Neuron (in vitro differentiated cells): ENCODE measurements around the gene SBK2.

Source experiments
- H2AFZ ChIP-seq: one replicate; pipeline ENCODE4 v1.6.1; 2013; ENCODE audit warnings: low read depth, mild to moderate bottlenecking, inconsistent platforms, low read length, moderate library complexity
- H3K27me3 ChIP-seq: one replicate; pipeline ENCODE4 v1.6.1; 2013; ENCODE audit warnings: low read length; ENCODE audit not compliant: insufficient read depth
- H3K36me3 ChIP-seq: one replicate; pipeline ENCODE4 v1.6.1; 2013; ENCODE audit warnings: low read length; ENCODE audit not compliant: insufficient read depth
- H3K4me1 ChIP-seq: one replicate; pipeline ENCODE4 v1.6.1; 2013; ENCODE audit warnings: low read length; ENCODE audit not compliant: insufficient read depth
- H3K4me3 ChIP-seq: 2 replicates; pipeline ENCODE4 v1.5.1; 2013; ENCODE audit warnings: mild to moderate bottlenecking, low read length, moderate library complexity
- H3K9me3 ChIP-seq: one replicate; pipeline ENCODE4 v1.6.1; 2013; ENCODE audit warnings: low read length

The SBK2 gene

GRCh38 chr19:55550321-55550650 is 13.4 kb upstream of the SBK2 start:
- Histone ChIP-seq H3K4me1 (peaks cover 40% of the 10 kb centered on the region), H2AFZ (peak overlapping the region; percentile 87), H3K9me3 (no peaks in the 10 kb centered on the region), H3K27me3 (no peaks in the 10 kb centered on the region), H3K4me3 (peak overlapping the region; percentile 51), H3K36me3 (no peaks in the 10 kb centered on the region)

- H3K9me3 ChIP-seq = no peaks in the 10 kb centered on the region
- no peaks in the 10 kb centered on the region for H3K36me3 ChIP-seq
- peaks cover 43% of the 10 kb centered on the region for H3K4me1 ChIP-seq
- peak overlapping the region; percentile 51 for H3K4me3 ChIP-seq
- no peaks in the 10 kb centered on the region for H3K27me3 ChIP-seq
- peak overlapping the region; percentile 87 for H2AFZ ChIP-seq
Observed at GRCh38 chr19:55549500-55550320, 12.8 kb upstream of the SBK2 start.

- Histone ChIP-seq H3K4me1 (peaks cover 26% of the 10 kb centered on the region), H3K4me3 (no peak overlapping the region), H3K27me3 (no peaks in the 10 kb centered on the region), H3K36me3 (no peaks in the 10 kb centered on the region), H2AFZ (no peak overlapping the region), H3K9me3 (no peaks in the 10 kb centered on the region)
Observed at GRCh38 chr19:55546822-55547614, 10.1 kb upstream of the SBK2 start.

GRCh38 chr19:55546011-55546410 is 9.1 kb upstream of the SBK2 start:
- no peaks in the 10 kb centered on the region for H3K27me3 ChIP-seq
- no peaks in the 10 kb centered on the region for H3K9me3 ChIP-seq
- H3K4me1 ChIP-seq = peaks cover 26% of the 10 kb centered on the region
- H2AFZ ChIP-seq = peak overlapping the region; percentile 18
- H3K4me3 ChIP-seq = no peak overlapping the region
- H3K36me3 ChIP-seq = no peaks in the 10 kb centered on the region

GRCh38 chr19:55545443-55545842 is 8.5 kb upstream of the SBK2 start, which contains the start of gene SBK3:
TSS of gene SBK3 (minus strand) at chr19:55545543. CDS start at chr19:55545543, 0 bp downstream.
- H3K9me3 ChIP-seq = no peaks in the 10 kb centered on the region
- H3K36me3 ChIP-seq = no peaks in the 10 kb centered on the region

GRCh38 chr19:55544776-55545439 is 8.0 kb upstream of the SBK2 start:
- Histone ChIP-seq H3K4me1 (peaks cover 22% of the 10 kb centered on the region), H2AFZ (no peak overlapping the region), H3K9me3 (no peaks in the 10 kb centered on the region), H3K36me3 (no peaks in the 10 kb centered on the region), H3K27me3 (no peaks in the 10 kb centered on the region), H3K4me3 (no peak overlapping the region)

More at GRCh38 chr19:55545443-55545842, 8.5 kb upstream of the SBK2 start, which contains the start of gene SBK3:
- H3K27me3 ChIP-seq = no peaks in the 10 kb centered on the region
- no peak within 1 kb of the TSS for H3K4me3 ChIP-seq
- peak within 1 kb of the TSS; percentile 18 for H2AFZ ChIP-seq
- H3K4me1 ChIP-seq = peaks cover 26% of the 10 kb centered on the region

GRCh38 chr19:55544014-55544413 is 7.1 kb upstream of the SBK2 start:
- Histone ChIP-seq H3K27me3 (no peaks in the 10 kb centered on the region), H3K4me1 (peaks cover 18% of the 10 kb centered on the region), H2AFZ (no peak overlapping the region), H3K9me3 (no peaks in the 10 kb centered on the region), H3K4me3 (no peak overlapping the region), H3K36me3 (no peaks in the 10 kb centered on the region)

GRCh38 chr19:55543567-55543966 is 6.6 kb upstream of the SBK2 start:
- H2AFZ ChIP-seq = no peak overlapping the region
- H3K4me1 ChIP-seq = peaks cover 18% of the 10 kb centered on the region
- H3K9me3 ChIP-seq = no peaks in the 10 kb centered on the region
- no peak overlapping the region for H3K4me3 ChIP-seq
- no peaks in the 10 kb centered on the region for H3K27me3 ChIP-seq
- H3K36me3 ChIP-seq = no peaks in the 10 kb centered on the region

GRCh38 chr19:55542292-55542855 is 5.4 kb upstream of the SBK2 start:
- Histone ChIP-seq H3K4me3 (no peak overlapping the region), H3K36me3 (no peaks in the 10 kb centered on the region), H3K4me1 (peaks cover 18% of the 10 kb centered on the region), H3K9me3 (no peaks in the 10 kb centered on the region), H3K27me3 (no peaks in the 10 kb centered on the region), H2AFZ (no peak overlapping the region)

- peaks cover 14% of the 10 kb centered on the region for H3K4me1 ChIP-seq
Observed at GRCh38 chr19:55541091-55541490, 4.2 kb upstream of the SBK2 start.

GRCh38 chr19:55540619-55541018 is 3.7 kb upstream of the SBK2 start:
- Histone ChIP-seq H3K36me3 (no peaks in the 10 kb centered on the region), H3K27me3 (no peaks in the 10 kb centered on the region), H3K4me1 (peaks cover 10% of the 10 kb centered on the region), H3K9me3 (no peaks in the 10 kb centered on the region), H3K4me3 (no peak overlapping the region), H2AFZ (no peak overlapping the region)

More at GRCh38 chr19:55541091-55541490, 4.2 kb upstream of the SBK2 start:
- Histone ChIP-seq H3K4me3 (no peak overlapping the region), H3K27me3 (no peaks in the 10 kb centered on the region), H2AFZ (no peak overlapping the region), H3K9me3 (no peaks in the 10 kb centered on the region), H3K36me3 (no peaks in the 10 kb centered on the region)

- Histone ChIP-seq H3K36me3 (no peaks in the 10 kb centered on the region), H3K4me1 (no peaks in the 10 kb centered on the region), H3K9me3 (no peaks in the 10 kb centered on the region), H3K27me3 (no peaks in the 10 kb centered on the region), H3K4me3 (no peak overlapping the region), H2AFZ (no peak overlapping the region)
Observed at GRCh38 chr19:55539090-55539984, 2.4 kb upstream of the SBK2 start.
